ENCODE data around the gene TC2N.
A peak's percentile ranks its signal among the peaks of the same experiment; 100 is the strongest.

The TC2N gene

GRCh38 chr14:91843437-91843836, 23.9 kb downstream of the TC2N start:
- no CpG with 5 or more reads among the region's 4 CpGs for WGBS (ENCODE audit: extremely low coverage, insufficient coverage, low lambda C conversion rate)
- no peak overlapping the region for H3K18ac ChIP-seq (ENCODE audit: low read length)
- H3K79me2 ChIP-seq (ENCODE audit: control insufficient read depth, insufficient read depth, low read length), result no peaks in the 10 kb centered on the region
- H3K4me1 ChIP-seq (ENCODE audit: control insufficient read depth, low read depth, low read length), result no peaks in the 10 kb centered on the region
- no peaks in the 10 kb centered on the region for H3K27me3 ChIP-seq (ENCODE audit: insufficient read depth, low read length, poor library complexity)
- no peak overlapping the region for H3K4me2 ChIP-seq (ENCODE audit: low read length)
- no peak overlapping the region for H3K27ac ChIP-seq (ENCODE audit: low read depth, low read length)
- no peak overlapping the region for H4K8ac ChIP-seq (ENCODE audit: low read depth, low read length)
- H3K36me3 ChIP-seq (ENCODE audit: control insufficient read depth, insufficient read depth, low read length), result no peaks in the 10 kb centered on the region
- no peak overlapping the region for H4K5ac ChIP-seq (ENCODE audit: low read length)
- no peak overlapping the region for H2AK5ac ChIP-seq (ENCODE audit: low read length)
- H3K4ac ChIP-seq (ENCODE audit: low read depth, low read length), result no peak overlapping the region
- no peak overlapping the region for H3K4me3 ChIP-seq (ENCODE audit: low read length)
- no peak overlapping the region for H2BK120ac ChIP-seq (ENCODE audit: low read depth, low read length)
- no peak overlapping the region for H2BK5ac ChIP-seq (ENCODE audit: low read length)
- no peak overlapping the region for H2BK15ac ChIP-seq (replicated peaks; ENCODE audit: low read depth)
- no peak for DNase-seq
- H3K56ac ChIP-seq (ENCODE audit: low read length), result no peak overlapping the region
- no peaks in the 10 kb centered on the region for H3K79me1 ChIP-seq (ENCODE audit: low read length)
- no peak overlapping the region for H3K9ac ChIP-seq (ENCODE audit: low read length)
- H3K23ac ChIP-seq (ENCODE audit: low read length), result no peak overlapping the region

GRCh38 chr14:91841065-91841464, 26.3 kb downstream of the TC2N start:
- H3K27ac ChIP-seq (ENCODE audit: low read depth, low read length), result no peak overlapping the region
- H3K4ac ChIP-seq (ENCODE audit: low read depth, low read length), result no peak overlapping the region
- H3K18ac ChIP-seq (ENCODE audit: low read length), result no peak overlapping the region
- peaks cover 3% of the 10 kb centered on the region for H3K4me1 ChIP-seq (ENCODE audit: control insufficient read depth, low read depth, low read length)
- H2BK5ac ChIP-seq (ENCODE audit: low read length), result no peak overlapping the region
- H4K5ac ChIP-seq (ENCODE audit: low read length), result no peak overlapping the region
- H2BK120ac ChIP-seq (ENCODE audit: low read depth, low read length), result no peak overlapping the region
- H3K27me3 ChIP-seq (ENCODE audit: insufficient read depth, low read length, poor library complexity), result no peaks in the 10 kb centered on the region
- H3K4me2 ChIP-seq (ENCODE audit: low read length), result no peak overlapping the region
- no peaks in the 10 kb centered on the region for H3K79me1 ChIP-seq (ENCODE audit: low read length)
- H3K4me3 ChIP-seq (ENCODE audit: low read length), result no peak overlapping the region
- H2BK15ac ChIP-seq (replicated peaks; ENCODE audit: low read depth), result no peak overlapping the region
- H4K8ac ChIP-seq (ENCODE audit: low read depth, low read length), result no peak overlapping the region
- no peaks in the 10 kb centered on the region for H3K36me3 ChIP-seq (ENCODE audit: control insufficient read depth, insufficient read depth, low read length)
- H3K23ac ChIP-seq (ENCODE audit: low read length), result no peak overlapping the region
- no peak for DNase-seq
- no peak overlapping the region for H3K56ac ChIP-seq (ENCODE audit: low read length)
- no peak overlapping the region for H3K9ac ChIP-seq (ENCODE audit: low read length)
- H2AK5ac ChIP-seq (ENCODE audit: low read length), result no peak overlapping the region
- H3K79me2 ChIP-seq (ENCODE audit: control insufficient read depth, insufficient read depth, low read length), result no peaks in the 10 kb centered on the region

- H2BK120ac ChIP-seq (ENCODE audit: low read depth, low read length), result no peak overlapping the region
- no peak overlapping the region for H3K4ac ChIP-seq (ENCODE audit: low read depth, low read length)
- H3K4me2 ChIP-seq (ENCODE audit: low read length), result no peak overlapping the region
- H3K9ac ChIP-seq (ENCODE audit: low read length), result no peak overlapping the region
- no peaks in the 10 kb centered on the region for H3K27me3 ChIP-seq (ENCODE audit: insufficient read depth, low read length, poor library complexity)
- no peak overlapping the region for H4K8ac ChIP-seq (ENCODE audit: low read depth, low read length)
- H3K27ac ChIP-seq (ENCODE audit: low read depth, low read length), result no peak overlapping the region
- H3K4me1 ChIP-seq (ENCODE audit: control insufficient read depth, low read depth, low read length), result peaks cover 3% of the 10 kb centered on the region
- no peak for DNase-seq
- no peak overlapping the region for H3K4me3 ChIP-seq (ENCODE audit: low read length)
- no CpG with 5 or more reads among the region's 1 CpG for WGBS (ENCODE audit: extremely low coverage, insufficient coverage, low lambda C conversion rate)
- no peak overlapping the region for H2BK5ac ChIP-seq (ENCODE audit: low read length)
- no peak overlapping the region for H3K23ac ChIP-seq (ENCODE audit: low read length)
- no peak overlapping the region for H4K5ac ChIP-seq (ENCODE audit: low read length)
- no peak overlapping the region for H3K18ac ChIP-seq (ENCODE audit: low read length)
- H3K36me3 ChIP-seq (ENCODE audit: control insufficient read depth, insufficient read depth, low read length), result no peaks in the 10 kb centered on the region
- H3K56ac ChIP-seq (ENCODE audit: low read length), result no peak overlapping the region
- no peaks in the 10 kb centered on the region for H3K79me1 ChIP-seq (ENCODE audit: low read length)
- no peak overlapping the region for H2BK15ac ChIP-seq (replicated peaks; ENCODE audit: low read depth)
- H2AK5ac ChIP-seq (ENCODE audit: low read length), result no peak overlapping the region
- H3K79me2 ChIP-seq (ENCODE audit: control insufficient read depth, insufficient read depth, low read length), result no peaks in the 10 kb centered on the region
Observed at GRCh38 chr14:91839749-91840148, 27.6 kb downstream of the TC2N start.

GRCh38 chr14:91837076-91837475, 30.3 kb downstream of the TC2N start:
- Histone ChIP-seq H3K9ac (ENCODE audit: low read length) (peak overlapping the region; percentile 68), H3K4me1 (ENCODE audit: control insufficient read depth, low read depth, low read length) (peaks cover 3% of the 10 kb centered on the region), H3K23ac (ENCODE audit: low read length) (no peak overlapping the region), H2BK15ac (replicated peaks; ENCODE audit: low read depth) (no peak overlapping the region), H3K27me3 (ENCODE audit: insufficient read depth, low read length, poor library complexity) (no peaks in the 10 kb centered on the region), H3K79me1 (ENCODE audit: low read length) (no peaks in the 10 kb centered on the region), H2BK120ac (ENCODE audit: low read depth, low read length) (no peak overlapping the region), H3K27ac (ENCODE audit: low read depth, low read length) (no peak overlapping the region), H3K18ac (ENCODE audit: low read length) (no peak overlapping the region), H2AK5ac (ENCODE audit: low read length) (no peak overlapping the region), H4K8ac (ENCODE audit: low read depth, low read length) (no peak overlapping the region), H2BK5ac (ENCODE audit: low read length) (no peak overlapping the region), H3K56ac (ENCODE audit: low read length) (peak overlapping the region; percentile 85), H3K4ac (ENCODE audit: low read depth, low read length) (no peak overlapping the region), H3K4me3 (ENCODE audit: low read length) (peak overlapping the region; percentile 36), H3K36me3 (ENCODE audit: control insufficient read depth, insufficient read depth, low read length) (no peaks in the 10 kb centered on the region), H3K4me2 (ENCODE audit: low read length) (peak overlapping the region; percentile 78), H3K79me2 (ENCODE audit: control insufficient read depth, insufficient read depth, low read length) (no peaks in the 10 kb centered on the region), H4K5ac (ENCODE audit: low read length) (no peak overlapping the region)
- WGBS (ENCODE audit: extremely low coverage, insufficient coverage, low lambda C conversion rate), result no CpG with 5 or more reads among the region's 12 CpGs
- DNase-seq, result no peak

GRCh38 chr14:91835920-91836843, 31.2 kb downstream of the TC2N start:
- Histone ChIP-seq H3K27me3 (ENCODE audit: insufficient read depth, low read length, poor library complexity) (no peaks in the 10 kb centered on the region), H2BK15ac (replicated peaks; ENCODE audit: low read depth) (no peak overlapping the region), H4K8ac (ENCODE audit: low read depth, low read length) (no peak overlapping the region), H3K23ac (ENCODE audit: low read length) (no peak overlapping the region), H3K4me2 (ENCODE audit: low read length) (peak overlapping the region; percentile 78), H3K79me1 (ENCODE audit: low read length) (no peaks in the 10 kb centered on the region), H4K5ac (ENCODE audit: low read length) (no peak overlapping the region), H2BK5ac (ENCODE audit: low read length) (no peak overlapping the region), H3K18ac (ENCODE audit: low read length) (peak overlapping the region; percentile 66), H3K4ac (ENCODE audit: low read depth, low read length) (peak overlapping the region; percentile 45), H3K4me1 (ENCODE audit: control insufficient read depth, low read depth, low read length) (peaks cover 3% of the 10 kb centered on the region), H3K9ac (ENCODE audit: low read length) (peak overlapping the region; percentile 76), H3K36me3 (ENCODE audit: control insufficient read depth, insufficient read depth, low read length) (no peaks in the 10 kb centered on the region), H3K27ac (ENCODE audit: low read depth, low read length) (no peak overlapping the region), H3K79me2 (ENCODE audit: control insufficient read depth, insufficient read depth, low read length) (no peaks in the 10 kb centered on the region), H2AK5ac (ENCODE audit: low read length) (no peak overlapping the region), H3K56ac (ENCODE audit: low read length) (peak overlapping the region; percentile 89), H3K4me3 (ENCODE audit: low read length) (peak overlapping the region; percentile 80), H2BK120ac (ENCODE audit: low read depth, low read length) (no peak overlapping the region)
- WGBS (ENCODE audit: extremely low coverage, insufficient coverage, low lambda C conversion rate), result no CpG with 5 or more reads among the region's 84 CpGs
- DNase-seq, result peak; percentile 93
